ENCODE data around the gene IGDCC3.
A peak's percentile ranks its signal among the peaks of the same experiment; 100 is the strongest.
"Not testable (repeated sequence)": the region's sequence is repeated elsewhere in the genome, so short reads cannot be mapped to it uniquely, and the experiment has no call there.

The IGDCC3 gene

GRCh38 chr15:65406424-65407000, 28.7 kb upstream of the IGDCC3 start:
- no peak for DNase-seq

- DNase-seq = no peak
Measured at GRCh38 chr15:65405791-65406423, 28.1 kb upstream of the IGDCC3 start.

DNA sequence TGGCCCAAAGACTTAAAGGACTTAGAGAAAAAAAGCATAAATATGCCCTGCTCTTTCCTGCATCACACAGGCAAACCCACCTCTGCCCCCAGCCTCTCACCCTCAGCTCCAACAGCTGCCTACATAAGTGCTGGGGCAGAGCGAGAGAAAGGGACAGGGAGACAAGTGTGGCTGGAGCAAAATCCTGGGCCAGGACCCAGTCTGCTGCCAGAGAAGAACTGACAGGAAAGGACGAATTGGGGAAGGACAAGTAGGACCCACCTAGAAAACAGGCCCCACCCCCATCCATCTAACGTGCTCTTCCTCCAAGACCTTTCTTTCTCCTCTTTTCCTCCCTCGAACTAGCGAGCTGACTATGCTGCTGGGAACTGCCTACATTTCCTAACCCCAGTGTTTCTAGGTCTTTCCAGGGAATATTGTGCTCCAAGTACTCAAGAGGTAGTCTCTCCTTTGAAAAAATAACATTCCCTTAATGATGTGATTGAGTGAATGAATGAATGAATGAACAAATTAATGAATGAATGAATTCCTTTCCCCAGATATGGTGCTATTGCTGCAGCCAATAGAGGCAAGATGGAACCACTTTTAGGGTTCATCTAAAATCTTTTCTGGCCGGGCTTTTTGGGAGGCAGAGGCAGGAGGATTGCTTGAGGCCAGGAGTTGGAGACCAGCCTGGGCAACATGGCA, 26.5 kb upstream of the IGDCC3 start:
- no peak for DNase-seq

GRCh38 chr15:65402961-65403360, 25.2 kb upstream of the IGDCC3 start:
- no peak for DNase-seq

DNA sequence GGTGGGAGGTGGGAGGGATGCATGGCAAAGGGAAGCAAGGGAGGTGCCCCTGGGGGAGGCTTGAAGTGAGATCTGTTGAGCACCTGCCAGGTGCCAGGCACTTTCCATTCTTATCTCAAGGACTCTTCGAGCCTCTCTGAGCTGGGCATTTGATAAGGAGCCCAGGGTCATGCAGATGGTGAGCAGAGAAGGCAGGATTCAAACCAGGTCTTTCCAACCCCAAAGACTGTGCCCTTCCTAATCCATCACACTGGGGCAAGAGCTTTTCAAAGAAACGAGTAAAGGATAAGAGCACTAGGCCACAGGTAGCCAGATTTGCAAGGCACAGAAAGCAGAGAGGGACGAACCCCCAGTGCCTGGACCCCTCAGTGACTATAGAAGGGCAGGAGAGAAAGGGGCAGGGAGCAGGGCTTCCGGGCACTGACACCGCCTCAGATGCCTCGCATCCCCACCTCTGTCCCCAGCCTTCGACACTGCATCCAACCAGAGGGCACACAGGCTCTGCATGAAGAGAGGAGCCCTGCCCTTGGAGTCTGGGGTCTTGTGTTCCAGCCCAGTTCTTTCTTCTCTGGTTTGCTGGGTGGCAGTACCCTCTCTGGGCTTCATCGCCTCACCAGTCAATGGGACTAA, 23.9 kb upstream of the IGDCC3 start:
- DNase-seq = no peak

DNA sequence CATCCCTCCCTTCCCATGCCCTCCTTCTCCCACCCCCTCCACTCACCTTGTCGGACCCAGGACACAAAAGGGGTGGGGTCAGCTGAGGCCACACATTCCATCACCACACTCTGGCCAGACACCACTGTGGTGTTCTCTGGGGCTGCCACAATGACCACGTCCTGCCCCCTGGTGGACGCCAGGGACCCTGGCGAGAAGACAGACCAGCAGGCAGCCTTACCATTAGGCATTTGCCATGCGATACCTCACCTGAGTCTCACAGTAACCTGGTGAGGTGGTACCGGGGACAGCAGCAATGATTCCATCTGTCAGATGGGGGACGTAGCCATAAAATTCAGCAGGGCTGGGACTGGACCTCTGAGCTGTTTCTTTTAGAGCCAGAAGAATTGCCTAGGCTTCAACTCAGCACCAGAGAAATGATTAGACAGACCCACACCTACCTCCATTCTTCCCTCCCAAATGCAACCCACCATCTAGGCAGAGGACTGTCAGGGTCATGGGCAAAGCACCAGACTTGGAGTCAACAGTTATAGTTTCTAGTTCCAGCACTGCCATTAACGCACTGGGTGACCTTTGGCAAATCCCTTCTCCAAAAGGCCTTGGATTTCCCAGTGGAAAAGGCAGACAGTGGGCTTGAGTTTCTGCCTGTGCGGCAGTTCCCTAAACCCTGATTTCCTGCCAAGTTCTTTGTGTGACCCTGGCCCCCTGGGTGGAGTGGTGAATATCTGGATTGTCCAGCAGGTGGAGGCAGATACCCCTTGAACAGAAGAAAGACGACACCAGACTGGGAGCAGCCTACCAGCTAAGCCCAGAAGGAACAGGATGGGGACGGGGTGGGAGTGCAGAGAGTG, 23.2 kb upstream of the IGDCC3 start:
- peak; percentile 87 for DNase-seq

DNA sequence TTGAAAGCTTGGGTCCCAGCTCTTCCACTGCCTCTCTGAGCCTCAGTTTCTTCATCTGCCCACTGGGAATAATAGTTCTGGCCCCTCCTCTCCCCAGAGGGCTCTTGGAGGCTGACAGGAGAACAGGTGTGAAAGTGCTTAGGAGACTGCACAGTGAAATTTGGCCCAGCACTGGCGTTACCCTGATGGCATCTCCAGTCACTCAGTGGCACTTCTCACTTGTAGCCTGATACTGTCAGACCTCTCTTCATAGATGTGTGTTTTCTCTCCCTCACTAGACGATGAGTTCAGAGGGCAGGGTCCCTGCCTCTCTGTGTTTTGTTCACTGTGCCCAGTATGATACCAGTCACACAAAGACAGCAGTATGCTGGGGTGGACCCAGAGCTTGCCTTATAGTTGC, 22.2 kb upstream of the IGDCC3 start:
- no peak for DNase-seq

DNA sequence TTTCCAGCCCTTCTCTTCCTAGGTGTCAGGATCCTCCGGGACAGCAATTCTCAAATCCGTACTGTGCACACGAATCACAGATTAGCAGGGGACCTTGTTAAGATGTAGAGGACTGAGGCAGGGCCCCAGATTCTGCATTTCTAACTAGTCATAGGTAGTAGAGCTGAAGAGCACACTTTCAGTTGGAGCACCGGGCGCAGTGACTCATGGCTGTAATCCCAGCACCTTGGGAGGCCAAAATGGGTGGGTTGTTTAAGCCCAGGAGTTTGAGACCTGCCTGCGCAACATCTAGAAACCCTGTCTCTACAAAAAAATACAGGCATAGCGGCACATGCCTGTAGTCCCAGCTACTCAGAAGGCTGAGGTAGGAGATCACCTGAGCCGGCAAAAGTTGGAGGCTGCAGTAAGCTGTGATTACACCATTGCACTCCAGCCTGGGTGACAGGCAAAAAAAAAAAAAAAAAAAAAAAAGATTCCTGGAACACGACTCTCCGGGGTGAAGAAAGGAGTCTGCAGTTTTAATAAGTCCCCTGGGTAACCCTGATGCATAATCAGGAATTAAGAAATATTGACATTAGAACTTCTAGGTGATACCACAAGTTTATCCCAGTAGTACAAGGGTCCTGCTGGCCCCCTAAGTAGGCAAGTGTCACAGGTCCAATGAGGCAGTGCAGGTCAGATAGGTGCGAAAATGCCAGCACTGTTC, 21.4 kb upstream of the IGDCC3 start:
- no peak for DNase-seq

GRCh38 chr15:65398486-65398885, 20.7 kb upstream of the IGDCC3 start:
- DNase-seq = not testable (repeated sequence)

GRCh38 chr15:65396965-65397317, 19.1 kb upstream of the IGDCC3 start:
- no peak for DNase-seq

- DNase-seq = no peak
Measured at GRCh38 chr15:65396283-65396964, 18.6 kb upstream of the IGDCC3 start.

DNA sequence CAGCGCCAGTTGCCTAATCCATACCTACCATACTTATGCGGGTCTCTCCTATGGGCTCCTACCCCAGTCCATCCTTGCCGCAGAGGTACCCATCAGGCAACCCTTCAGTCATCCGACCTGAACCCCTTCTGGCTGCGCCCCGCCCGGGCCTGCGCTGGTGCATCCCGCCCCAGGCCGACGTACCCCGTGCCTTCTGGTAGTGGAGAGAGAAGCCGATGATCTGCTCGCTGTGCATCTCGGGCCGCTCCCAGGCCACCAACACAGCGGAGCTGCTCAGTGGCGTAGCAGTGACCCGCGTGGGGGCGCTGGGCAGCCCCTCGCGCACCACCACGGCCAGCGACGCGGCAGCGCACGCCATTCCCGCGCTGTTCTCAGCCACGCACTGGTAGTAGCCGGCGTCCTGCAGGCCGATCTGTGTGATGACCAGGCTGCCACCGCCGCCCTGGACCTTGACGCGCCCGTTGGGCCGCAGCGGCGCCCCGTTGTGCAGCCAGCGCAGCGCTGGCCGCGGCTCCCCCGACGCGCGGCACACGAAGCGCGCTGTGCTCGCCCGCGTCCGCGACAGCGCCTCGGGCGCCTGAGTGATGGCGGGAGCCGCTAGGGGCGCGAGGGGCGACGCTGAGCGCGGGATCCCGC, 17.9 kb upstream of the IGDCC3 start:
- no peak for DNase-seq

GRCh38 chr15:65394936-65395335, 17.1 kb upstream of the IGDCC3 start:
- no peak for DNase-seq

DNA sequence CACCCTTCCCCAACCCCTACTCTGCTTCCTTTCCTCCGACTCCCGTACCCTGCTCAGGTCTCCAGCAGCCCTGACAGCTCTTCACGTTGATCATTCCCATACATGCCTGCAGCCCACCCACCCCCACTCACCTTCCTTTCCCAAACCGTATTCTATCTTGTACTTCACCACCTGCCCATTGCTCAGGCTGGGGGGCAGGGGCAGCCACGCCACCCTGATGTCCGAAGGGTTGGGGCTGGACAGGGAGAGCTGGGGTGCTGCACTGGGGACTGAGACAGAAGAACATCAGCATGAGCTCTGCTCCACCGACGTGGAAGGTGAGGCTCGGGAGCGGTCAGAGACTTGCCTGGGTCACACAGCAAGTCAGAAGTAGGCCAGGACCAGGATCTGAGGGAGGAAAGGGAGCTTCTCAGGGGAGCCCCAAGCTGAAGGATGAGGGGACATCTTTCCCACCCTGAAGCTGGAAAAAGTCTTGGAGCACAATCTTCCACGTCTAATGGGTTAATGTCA, 16.5 kb upstream of the IGDCC3 start:
- no peak for DNase-seq

DNA sequence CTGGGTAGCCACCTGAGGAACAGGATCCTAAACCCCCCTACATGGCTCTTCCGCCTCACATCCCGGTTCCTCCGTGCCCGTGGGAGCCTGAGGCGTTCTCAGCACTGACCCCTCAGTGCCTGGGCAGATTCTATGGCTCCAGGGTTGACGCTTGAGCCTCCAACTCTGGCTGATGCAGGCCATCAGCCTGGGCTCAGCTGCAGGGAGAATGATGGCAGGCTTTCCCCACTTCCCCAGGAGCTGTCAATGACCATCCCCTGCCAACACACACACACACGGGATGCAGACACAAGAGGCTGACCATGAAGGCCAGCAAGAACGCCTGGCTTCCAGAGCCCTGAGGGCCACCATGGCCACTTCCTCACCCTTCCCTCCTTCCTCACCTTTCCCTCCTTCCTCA, 15.8 kb upstream of the IGDCC3 start:
- DNase-seq = no peak

- DNase-seq = no peak
Measured at GRCh38 chr15:65393091-65393490, 15.3 kb upstream of the IGDCC3 start.

GRCh38 chr15:65392368-65392767, 14.6 kb upstream of the IGDCC3 start:
- no peak for DNase-seq

- DNase-seq = no peak
Measured at GRCh38 chr15:65391732-65392131, 13.9 kb upstream of the IGDCC3 start.

DNA sequence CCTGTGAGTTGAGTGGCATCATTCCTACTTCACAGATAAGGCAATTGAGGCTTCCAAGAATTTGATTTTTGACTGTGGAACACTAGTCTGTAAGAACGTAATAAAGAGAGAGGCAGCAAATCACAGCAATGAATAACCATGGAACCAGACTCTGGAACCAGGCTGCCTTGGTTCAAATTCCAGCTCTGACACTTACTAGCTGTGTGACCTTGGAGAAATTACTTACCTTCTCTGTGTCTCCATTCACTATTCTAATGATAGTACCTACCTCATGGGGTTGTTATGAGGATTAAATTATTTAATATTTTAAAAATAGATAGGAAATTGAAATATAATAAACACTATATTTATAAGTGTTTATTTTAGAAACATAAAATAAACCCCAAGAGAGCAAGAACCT, 12.6 kb upstream of the IGDCC3 start:
- DNase-seq = no peak

GRCh38 chr15:65389226-65389625, 11.4 kb upstream of the IGDCC3 start:
- no peak for DNase-seq
